Measurements from ENCODE around the gene CSF1. TPM values are rescaled to one million over a fixed set of nuclear protein-coding genes. Genes with fewer than 3 reads are reported as not detected.
A peak's percentile ranks its signal among the peaks of the same experiment; 100 is the strongest.

The CSF1 gene
- total and polyA plus RNA-seq, 2 of the 13 experiments (the other 11 are each of a cell fraction or from before 2014, with no cell fraction given), result 4.6 to 13.3 TPM

- TF ChIP-seq PAXIP1 (CRISPR knock-in tag; conservative IDR thresholded peaks at IDR 0.05), result peak; percentile 30; the same call in 1 of the 2 replicates
- TF ChIP-seq ZFP41 (CRISPR knock-in tag; IDR thresholded peaks at IDR 0.05; ENCODE audit: borderline replicate concordance), result no peak
- peak; percentile 66; the same call in 1 of the 2 replicates for TF ChIP-seq FOXP4 (CRISPR knock-in tag; IDR thresholded peaks at IDR 0.05)
- no peak for TF ChIP-seq FOXP1 (IDR thresholded peaks at IDR 0.05)
- peak; percentile 54; the same call in 1 of the 2 replicates for TF ChIP-seq FOXP1 (CRISPR knock-in tag; IDR thresholded peaks at IDR 0.05)
- no peak for TF ChIP-seq STAT6 (CRISPR knock-in tag; IDR thresholded peaks at IDR 0.05; ENCODE audit: borderline replicate concordance)
- TF ChIP-seq ZNF143 (CRISPR knock-in tag; IDR thresholded peaks at IDR 0.05), result peak; percentile 24; the same call in 1 of the 2 replicates
- peak in 1 of 2 experiments; percentile 39; a peak in 1 of 4 replicates for TF ChIP-seq EP300 (IDR thresholded peaks at IDR 0.05; ENCODE audit: low read depth in 2 of 2, low read length in 2 of 2)
- no peak for TF ChIP-seq EP300 (CRISPR knock-in tag; IDR thresholded peaks at IDR 0.05; ENCODE audit: borderline replicate concordance)
- TF ChIP-seq ZNF501 (CRISPR knock-in tag; IDR thresholded peaks at IDR 0.05), result 0 out of 2 replicates have a peak, but pooled peaks have one; percentile 42
- peak; percentile 61; the same call in 1 of the 2 replicates for TF ChIP-seq ZNF772 (CRISPR knock-in tag; IDR thresholded peaks at IDR 0.05)
- TF ChIP-seq TAF1 (CRISPR knock-in tag; IDR thresholded peaks at IDR 0.05), result peak; percentile 28; the same call in 1 of the 2 replicates
- no peak for TF ChIP-seq ARNT2 (CRISPR knock-in tag; IDR thresholded peaks at IDR 0.05; ENCODE audit: low read depth)
- peak; percentile 38; the same call in 1 of the 2 replicates for TF ChIP-seq ZFX (CRISPR knock-in tag; IDR thresholded peaks at IDR 0.05; ENCODE audit: low read depth)
- peak; percentile 32; the same call in 1 of the 2 replicates for TF ChIP-seq ZNF687 (CRISPR knock-in tag; IDR thresholded peaks at IDR 0.05)
- TF ChIP-seq HNF4A (CRISPR knock-in tag; IDR thresholded peaks at IDR 0.05), result 0 out of 2 replicates have a peak, but pooled peaks have one; percentile 16
These were observed 37.1 kb downstream of the CSF1 start (continued) for GRCh38 chr1:109947582-109948284.

Data from HepG2 (cell line).